ENCODE data around the gene NFASC. TPM values are rescaled to one million over a fixed set of nuclear protein-coding genes. Genes with fewer than 3 reads are reported as not detected.
A peak's percentile ranks its signal among the peaks of the same experiment; 100 is the strongest.

NFASC gene
- total RNA-seq, 8 experiments from 2014 or later = 0.56 to 85.7 (median 43.3) TPM

GRCh38 chr1:205044741-205045140 lies 174.1 kb downstream of the NFASC start:
- ATAC-seq (replicated peaks in 6 of 8) = no peak
- H3K27ac ChIP-seq = no peak overlapping the region

DNA sequence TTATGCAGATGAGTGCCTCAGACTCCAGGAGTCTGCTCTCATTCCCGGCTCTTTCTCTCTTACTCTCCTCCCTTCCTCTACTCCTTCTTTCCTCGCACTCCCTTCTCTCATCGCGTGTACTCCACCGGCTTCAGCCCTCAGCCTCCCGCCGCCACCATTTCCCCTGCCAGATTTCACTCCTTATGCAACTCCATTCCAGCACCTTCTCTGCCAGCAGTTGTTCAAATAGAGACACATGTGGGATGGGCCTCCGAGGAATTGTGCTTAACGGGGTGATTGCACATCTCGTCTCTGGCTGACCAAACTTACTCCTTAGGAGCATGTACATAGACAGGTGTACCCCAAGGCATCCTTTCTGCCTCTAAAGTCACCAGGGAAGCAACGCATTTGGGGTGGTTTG lies 174.5 kb downstream of the NFASC start:
- Histone ChIP-seq H3K4me1 (replicated peaks in 1 of 2) (peaks cover 49 to 66% of the 10 kb centered on the region in 2 donors), H3K4me3 (no peak overlapping the region), H3K27ac (no peak overlapping the region)
- 5 to 67% (median 31%) methylated on average over 1 to 11 of the region's 11 CpGs for WGBS, 10 experiments
- ATAC-seq (replicated peaks in 6 of 8) = no peak
- in situ Hi-C loops (cut with MboI; ENCODE audit: low pct_unique_long_range_greater_than_20kb in 2 of 9, low sequenced_read_pairs in 9 of 9, unreplicated experiment in 9 of 9) = no loop called here

More at GRCh38 chr1:205044741-205045140, 174.1 kb downstream of the NFASC start:
- in situ Hi-C loops (cut with MboI; ENCODE audit: low pct_unique_long_range_greater_than_20kb in 2 of 9, low sequenced_read_pairs in 9 of 9, unreplicated experiment in 9 of 9) = no loop called here
- peaks cover 49 to 66% of the 10 kb centered on the region in 2 donors for H3K4me1 ChIP-seq (replicated peaks in 1 of 2)
- 20 to 80% (median 34%) methylated on average over 1 to 5 of the region's 5 CpGs; no CpG with 5 or more reads in 4 of the 10 experiments for WGBS, 10 experiments
- H3K4me3 ChIP-seq = no peak overlapping the region

GRCh38 chr1:205046870-205047269 lies 176.2 kb downstream of the NFASC start:
- in situ Hi-C loops (cut with MboI; ENCODE audit: low pct_unique_long_range_greater_than_20kb in 2 of 9, low sequenced_read_pairs in 9 of 9, unreplicated experiment in 9 of 9) = no loop called here
- peak in 5 of 8 experiments; percentile 22 to 40 (median 34) for ATAC-seq (replicated peaks in 6 of 8)
- Histone ChIP-seq H3K4me1 (replicated peaks in 1 of 2) (peaks cover 53 to 67% of the 10 kb centered on the region in 2 donors), H3K27ac (peak overlapping the region in 1 of 2 donors; percentile 31), H3K4me3 (no peak overlapping the region)
- 0 to 80% (median 13%) methylated on average over 1 to 2 of the region's 4 CpGs; no CpG with 5 or more reads in 6 of the 10 experiments for WGBS, 10 experiments

GRCh38 chr1:205047764-205048231 lies 177.1 kb downstream of the NFASC start:
- WGBS, 10 experiments = 0 to 83% (median 56%) methylated on average over 1 to 5 of the region's 5 CpGs; no CpG with 5 or more reads in 2 of the 10 experiments
- no peak overlapping the region for H3K4me3 ChIP-seq
- peaks cover 62 to 71% of the 10 kb centered on the region in 2 donors for H3K4me1 ChIP-seq (replicated peaks in 1 of 2)
- in situ Hi-C loops (cut with MboI; ENCODE audit: low pct_unique_long_range_greater_than_20kb in 2 of 9, low sequenced_read_pairs in 9 of 9, unreplicated experiment in 9 of 9) = no loop called here
- ATAC-seq (replicated peaks in 6 of 8) = no peak
- H3K27ac ChIP-seq = peak overlapping the region in 1 of 2 donors; percentile 26

DNA sequence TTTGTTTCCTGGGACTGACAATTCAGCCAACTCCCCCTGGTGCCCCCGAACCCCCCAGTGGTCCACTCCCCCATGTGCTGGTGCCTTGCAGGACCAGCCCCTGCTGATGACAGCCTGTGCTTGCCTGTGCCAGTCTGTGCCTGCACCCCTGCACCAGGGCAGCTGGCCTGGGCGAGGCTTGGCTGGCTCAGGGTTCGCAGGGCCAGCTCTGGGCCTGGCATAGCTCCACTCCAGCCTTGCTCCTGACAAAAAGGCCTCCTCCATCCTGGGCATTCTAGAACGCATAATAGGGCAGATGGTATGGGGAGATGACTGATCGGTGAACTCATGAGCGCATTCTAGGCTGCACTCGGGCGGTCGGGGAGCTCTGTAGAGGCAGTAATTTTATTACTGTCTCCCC lies 177.7 kb downstream of the NFASC start:
- in situ Hi-C loops (cut with MboI; ENCODE audit: low pct_unique_long_range_greater_than_20kb in 2 of 9, low sequenced_read_pairs in 9 of 9, unreplicated experiment in 9 of 9) = no loop called here

GRCh38 chr1:205049479-205049878 lies 178.8 kb downstream of the NFASC start:
- Histone ChIP-seq H3K4me3 (no peak overlapping the region), H3K4me1 (replicated peaks in 1 of 2) (peaks cover 60 to 67% of the 10 kb centered on the region in 2 donors), H3K27ac (no peak overlapping the region)
- in situ Hi-C loops (cut with MboI; ENCODE audit: low pct_unique_long_range_greater_than_20kb in 2 of 9, low sequenced_read_pairs in 9 of 9, unreplicated experiment in 9 of 9) = no loop called here
- peak in 1 of 8 experiments; percentile 36 for ATAC-seq (replicated peaks in 6 of 8)
- WGBS, 10 experiments = 0 to 80% (median 67%) methylated on average over 1 to 3 of the region's 6 CpGs; no CpG with 5 or more reads in 6 of the 10 experiments

More for the DNA sequence above, 177.7 kb downstream of the NFASC start:
- peaks cover 58 to 71% of the 10 kb centered on the region in 2 donors for H3K4me1 ChIP-seq (replicated peaks in 1 of 2)
- WGBS, 10 experiments = 0 to 100% (median 74%) methylated on average over 1 to 7 of the region's 9 CpGs; no CpG with 5 or more reads in 4 of the 10 experiments
- peak overlapping the region in 1 of 2 donors; percentile 26 for H3K27ac ChIP-seq
- no peak overlapping the region for H3K4me3 ChIP-seq
- peak in 5 of 8 experiments; percentile 20 to 45 (median 34) for ATAC-seq (replicated peaks in 6 of 8)

- peaks cover 52 to 69% of the 10 kb centered on the region in 2 donors for H3K4me1 ChIP-seq (replicated peaks in 1 of 2)
- ATAC-seq (replicated peaks in 6 of 8) = no peak
- no peak overlapping the region for H3K4me3 ChIP-seq
- in situ Hi-C loops (cut with MboI; ENCODE audit: low pct_unique_long_range_greater_than_20kb in 2 of 9, low sequenced_read_pairs in 9 of 9, unreplicated experiment in 9 of 9) = loop anchor here in 2 of 9 experiments (10.0 to 25.0 kb wide), 2 partner anchors 58 to 90 kb away; no protein-coding TSS in a partner anchor
- WGBS, 10 experiments = 70 to 100% (median 84%) methylated on average over 1 to 6 of the region's 11 CpGs; no CpG with 5 or more reads in 6 of the 10 experiments
- no peak overlapping the region for H3K27ac ChIP-seq
These were observed 182.0 kb downstream of the NFASC start for GRCh38 chr1:205052690-205053089.

DNA sequence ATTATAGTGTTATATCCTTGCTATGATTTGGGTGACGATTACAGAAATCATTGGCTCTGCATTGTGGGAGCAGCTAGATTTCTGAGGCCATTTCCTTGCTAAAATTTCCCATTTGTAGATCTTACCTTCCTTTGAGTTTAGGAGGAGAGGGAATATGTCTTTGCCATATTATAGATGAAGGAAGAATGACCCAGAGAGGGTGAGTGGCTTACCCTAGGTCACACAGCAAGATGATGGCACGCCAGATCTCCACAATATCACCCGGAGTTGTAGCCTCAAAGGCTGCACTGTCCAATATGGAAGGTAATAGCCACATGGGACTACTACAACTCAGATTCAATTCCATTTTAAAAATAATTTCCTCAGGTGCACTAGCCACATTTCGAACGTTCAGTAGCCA lies 182.6 kb downstream of the NFASC start:
- in situ Hi-C loops (cut with MboI; ENCODE audit: low pct_unique_long_range_greater_than_20kb in 2 of 9, low sequenced_read_pairs in 9 of 9, unreplicated experiment in 9 of 9) = loop anchor here in 2 of 9 experiments (10.0 to 25.0 kb wide), 2 partner anchors 58 to 91 kb away; no protein-coding TSS in a partner anchor
- WGBS, 10 experiments = 56 to 100% (median 91%) methylated on average over 1 to 5 of the region's 5 CpGs; no CpG with 5 or more reads in 3 of the 10 experiments
- peaks cover 51 to 65% of the 10 kb centered on the region in 2 donors for H3K4me1 ChIP-seq (replicated peaks in 1 of 2)
- no peak overlapping the region for H3K4me3 ChIP-seq
- no peak overlapping the region for H3K27ac ChIP-seq
- no peak for ATAC-seq (replicated peaks in 6 of 8)

DNA sequence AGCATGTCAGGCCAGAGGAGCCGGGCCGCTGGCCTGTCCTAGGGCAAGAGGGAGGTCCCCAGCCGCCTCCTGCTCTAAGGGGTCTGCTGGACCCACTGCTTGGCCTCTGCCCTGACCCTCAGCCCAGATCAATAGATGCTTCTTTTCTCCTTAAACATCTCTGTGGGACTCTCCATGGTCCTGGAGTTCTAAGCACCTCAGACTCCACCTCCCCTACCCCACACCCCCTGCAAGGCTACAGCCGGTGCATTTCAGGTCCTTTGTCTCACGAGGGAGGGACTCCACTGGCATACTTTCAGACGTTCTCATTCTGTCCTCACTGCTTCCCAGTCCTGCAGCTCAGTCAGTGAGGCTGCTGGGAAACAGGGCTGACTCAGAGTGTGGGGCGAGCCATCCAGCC lies 183.4 kb downstream of the NFASC start:
- peak in 3 of 8 experiments; percentile 20 to 65 (median 34) for ATAC-seq (replicated peaks in 6 of 8)
- peaks cover 45 to 58% of the 10 kb centered on the region in 2 donors for H3K4me1 ChIP-seq (replicated peaks in 1 of 2)
- 32 to 60% (median 53%) methylated on average over 1 to 7 of the region's 7 CpGs; no CpG with 5 or more reads in 4 of the 10 experiments for WGBS, 10 experiments

GRCh38 chr1:205056188-205056611 lies 185.5 kb downstream of the NFASC start:
- ATAC-seq (replicated peaks in 6 of 8) = peak in 6 of 8 experiments; percentile 37 to 90 (median 88)
- no peak overlapping the region for H3K4me3 ChIP-seq
- 46 to 83% (median 73%) methylated on average over 2 to 12 of the region's 13 CpGs; no CpG with 5 or more reads in 4 of the 10 experiments for WGBS, 10 experiments
- peak overlapping the region; percentile 14 to 38 for H3K27ac ChIP-seq
- peaks cover 45 to 51% of the 10 kb centered on the region in 2 donors for H3K4me1 ChIP-seq (replicated peaks in 1 of 2)
- in situ Hi-C loops (cut with MboI; ENCODE audit: low pct_unique_long_range_greater_than_20kb in 2 of 9, low sequenced_read_pairs in 9 of 9, unreplicated experiment in 9 of 9) = loop anchor here in 2 of 9 experiments (10.0 to 25.0 kb wide), 2 partner anchors 61 to 94 kb away; no protein-coding TSS in a partner anchor

More for the DNA sequence above, 183.4 kb downstream of the NFASC start:
- no peak overlapping the region for H3K4me3 ChIP-seq
- in situ Hi-C loops (cut with MboI; ENCODE audit: low pct_unique_long_range_greater_than_20kb in 2 of 9, low sequenced_read_pairs in 9 of 9, unreplicated experiment in 9 of 9) = loop anchor here in 2 of 9 experiments (10.0 to 25.0 kb wide), 2 partner anchors 59 to 92 kb away; no protein-coding TSS in a partner anchor
- H3K27ac ChIP-seq = no peak overlapping the region

DNA sequence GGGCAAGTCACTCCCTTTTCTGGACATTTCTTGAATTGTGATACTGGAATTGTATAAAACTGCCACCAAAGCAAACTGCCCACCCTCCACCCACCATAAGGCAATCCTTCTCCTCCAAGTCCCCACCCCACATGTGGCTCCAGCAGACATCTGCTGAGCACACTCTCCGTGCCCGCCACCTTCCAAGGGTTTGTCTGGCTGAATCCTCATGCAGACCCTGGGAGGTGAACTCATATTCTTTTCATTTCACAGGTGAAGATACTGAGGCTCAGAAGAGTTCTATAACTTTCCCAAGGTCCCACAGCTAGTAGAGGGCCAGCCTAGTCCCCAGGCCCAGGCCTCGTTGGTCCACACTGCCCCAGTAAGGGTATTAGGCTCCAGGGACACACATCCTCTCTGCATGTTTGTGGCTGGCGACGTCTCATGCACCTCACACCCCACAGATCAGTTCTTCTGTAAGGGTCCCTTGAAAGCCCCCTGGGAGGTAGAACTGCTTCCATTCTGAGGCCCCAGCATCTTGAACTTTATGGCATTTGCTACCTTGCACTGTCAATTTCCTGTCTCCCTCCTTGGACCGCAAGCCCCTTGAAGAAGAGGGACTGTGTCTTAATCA lies 186.4 kb downstream of the NFASC start:
- Histone ChIP-seq H3K4me1 (replicated peaks in 1 of 2) (peaks cover 47 to 48% of the 10 kb centered on the region in 2 donors), H3K27ac (no peak overlapping the region), H3K4me3 (no peak overlapping the region)
- WGBS, 10 experiments = 40 to 100% (median 82%) methylated on average over 1 to 4 of the region's 6 CpGs; no CpG with 5 or more reads in 2 of the 10 experiments
- ATAC-seq (replicated peaks in 6 of 8) = no peak
- in situ Hi-C loops (cut with MboI; ENCODE audit: low pct_unique_long_range_greater_than_20kb in 2 of 9, low sequenced_read_pairs in 9 of 9, unreplicated experiment in 9 of 9) = loop anchor here in 2 of 9 experiments (10.0 to 25.0 kb wide), 2 partner anchors 62 to 95 kb away; no protein-coding TSS in a partner anchor

- 20 to 100% (median 83%) methylated on average over 1 to 14 of the region's 19 CpGs; no CpG with 5 or more reads in 5 of the 10 experiments for WGBS, 10 experiments
- in situ Hi-C loops (cut with MboI; ENCODE audit: low pct_unique_long_range_greater_than_20kb in 2 of 9, low sequenced_read_pairs in 9 of 9, unreplicated experiment in 9 of 9) = loop anchor here in 2 of 9 experiments (10.0 to 25.0 kb wide), 2 partner anchors 63 to 96 kb away; no protein-coding TSS in a partner anchor
- H3K4me1 ChIP-seq (replicated peaks in 1 of 2) = peaks cover 39 to 40% of the 10 kb centered on the region in 2 donors
- no peak for ATAC-seq (replicated peaks in 6 of 8)
- no peak overlapping the region for H3K27ac ChIP-seq
- H3K4me3 ChIP-seq = no peak overlapping the region
These were observed 187.3 kb downstream of the NFASC start for GRCh38 chr1:205057808-205058575.
